NOMO-1 (cell line): Measurements from ENCODE around the gene STXBP3.

Experiments used
- DNase-seq, 2 experiments: peaks; one replicate each; lab custom pipeline; 2025; ENCODE audit not compliant: unreplicated experiment in 2 of 2; lab: John Stamatoyannopoulos, UW

Gene STXBP3

DNA sequence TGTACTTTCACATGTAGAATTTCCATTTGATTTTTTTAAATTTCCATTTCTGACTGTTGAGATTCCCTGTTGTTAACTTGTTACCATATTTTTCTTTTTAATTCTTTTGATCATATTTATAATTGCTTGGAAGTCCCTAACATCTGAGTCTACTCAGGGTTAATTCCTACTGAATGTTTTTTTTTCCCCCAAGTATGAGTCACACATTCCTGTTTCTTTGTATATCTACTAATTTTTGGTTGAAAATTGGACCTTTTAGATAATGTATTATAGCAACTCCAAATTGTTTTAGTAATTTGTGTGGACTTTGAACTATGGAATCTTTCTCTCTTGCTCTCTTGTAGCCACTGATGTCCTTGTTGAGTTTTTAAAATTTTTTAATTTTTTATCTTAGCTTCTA lies 54.6 kb downstream of the STXBP3 start:
- DNase-seq: no peak

DNA sequence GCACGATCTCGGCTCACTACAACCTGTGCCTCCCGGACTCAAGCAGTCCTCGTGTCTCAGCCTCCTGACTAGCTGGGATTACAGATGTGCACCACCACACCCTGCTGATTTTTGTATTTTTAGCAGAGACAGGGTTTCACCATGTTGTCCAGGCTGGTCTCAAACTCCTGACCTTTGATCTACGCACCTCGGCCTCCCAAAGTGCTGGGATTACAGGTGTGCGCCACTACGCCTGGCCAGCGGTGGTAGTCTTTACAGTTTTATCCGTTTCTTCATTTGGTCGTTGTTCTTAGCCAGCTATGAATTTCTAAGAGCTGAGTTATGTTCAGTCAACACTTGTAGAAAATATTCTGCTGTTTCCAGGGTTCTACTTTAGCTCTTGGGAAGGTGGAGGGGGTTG lies 57.1 kb downstream of the STXBP3 start:
- DNase-seq: no peak

DNA sequence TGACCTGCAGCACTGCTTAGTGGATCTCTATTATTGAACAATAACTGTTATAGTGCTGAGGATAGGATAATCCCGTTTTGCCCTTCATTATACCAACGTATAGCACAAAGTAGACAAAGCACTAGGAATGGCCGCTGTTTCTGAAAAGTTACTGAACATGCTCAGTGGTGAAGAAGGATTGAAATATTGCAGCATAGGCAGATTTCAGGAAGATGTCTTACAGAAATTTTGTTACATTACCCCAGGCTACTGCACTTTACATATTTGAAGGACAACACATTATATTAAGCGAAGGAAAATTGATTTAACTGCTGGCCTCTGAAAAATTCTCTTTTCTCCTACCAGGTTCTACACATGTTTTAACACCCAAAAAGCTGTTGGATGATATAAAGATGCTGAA lies 62.0 kb downstream of the STXBP3 start:
- DNase-seq: no peak

DNA sequence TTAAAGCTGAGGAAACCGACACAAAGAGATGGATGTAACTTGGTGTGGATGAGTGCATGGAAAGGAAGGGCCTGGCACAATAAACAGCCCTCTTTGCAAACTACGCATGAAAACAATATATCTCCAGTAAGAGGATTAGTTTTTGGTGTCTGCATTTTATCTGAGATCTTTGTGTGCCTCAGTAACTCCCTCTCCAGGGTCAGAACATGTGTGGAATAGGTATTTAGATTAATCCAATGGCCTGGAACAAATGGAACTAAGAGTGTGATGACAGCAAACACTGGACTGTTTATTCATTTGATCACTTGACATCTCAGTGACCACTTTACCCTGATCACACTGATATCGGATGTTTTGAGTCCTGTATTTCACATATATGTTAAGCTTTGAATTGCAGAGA lies 65.1 kb downstream of the STXBP3 start:
- no peak for DNase-seq

DNA sequence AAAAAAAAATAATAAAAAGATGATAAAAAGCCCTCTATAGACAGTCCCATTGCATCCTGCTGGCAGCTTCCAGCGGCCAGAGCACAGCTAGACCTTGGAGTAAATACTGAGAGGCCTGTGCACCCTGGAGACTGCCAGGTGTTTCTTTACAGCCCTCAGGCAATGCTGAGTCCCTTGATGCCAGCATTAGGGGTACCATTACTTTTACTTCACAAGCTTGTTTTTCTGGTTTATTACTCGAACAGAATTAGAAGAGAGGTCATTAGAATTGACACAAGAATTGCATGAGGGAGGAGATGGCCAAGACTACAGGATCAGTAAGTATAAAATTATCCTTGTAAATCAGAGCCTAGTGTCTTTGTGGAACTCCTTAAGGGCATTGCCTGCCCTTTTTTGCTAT lies 66.9 kb downstream of the STXBP3 start:
- no peak for DNase-seq

DNA sequence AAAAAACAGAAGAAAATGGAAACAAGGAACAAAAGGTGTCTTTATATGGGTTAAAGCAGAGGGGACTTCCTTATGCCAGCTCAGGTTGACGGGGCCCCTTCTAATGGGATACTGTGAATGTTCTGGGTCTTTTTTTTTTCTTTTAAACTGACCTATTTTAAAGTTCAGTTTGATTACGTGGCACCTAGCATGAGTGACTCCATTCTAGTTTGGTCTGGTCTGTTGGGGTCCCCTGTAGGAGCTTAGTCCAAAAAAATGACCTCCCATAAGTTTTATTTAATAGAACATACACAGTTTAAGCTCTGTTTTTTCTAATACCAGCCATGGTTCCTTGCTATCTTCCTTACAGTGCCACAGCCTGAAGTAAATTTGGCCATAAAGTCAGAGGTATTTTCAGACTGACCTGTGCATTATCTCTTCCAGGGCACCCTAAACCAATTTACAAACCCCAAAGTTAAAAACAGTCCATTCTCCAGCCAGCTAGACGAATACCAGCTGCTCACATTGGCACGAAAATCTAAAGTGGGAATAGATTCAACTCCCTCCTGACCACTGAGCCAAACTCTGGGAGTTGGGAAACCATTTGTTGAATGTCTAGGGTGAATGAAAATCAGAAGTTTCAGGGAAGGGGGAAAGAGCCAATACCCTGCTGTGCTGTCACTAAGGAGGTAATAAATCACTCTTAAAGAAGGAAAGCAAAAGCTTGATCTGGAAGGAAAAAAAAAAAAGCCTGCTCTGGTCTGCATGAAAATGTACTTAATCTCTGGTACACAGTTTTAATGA lies 68.1 kb downstream of the STXBP3 start:
- no peak for DNase-seq

DNA sequence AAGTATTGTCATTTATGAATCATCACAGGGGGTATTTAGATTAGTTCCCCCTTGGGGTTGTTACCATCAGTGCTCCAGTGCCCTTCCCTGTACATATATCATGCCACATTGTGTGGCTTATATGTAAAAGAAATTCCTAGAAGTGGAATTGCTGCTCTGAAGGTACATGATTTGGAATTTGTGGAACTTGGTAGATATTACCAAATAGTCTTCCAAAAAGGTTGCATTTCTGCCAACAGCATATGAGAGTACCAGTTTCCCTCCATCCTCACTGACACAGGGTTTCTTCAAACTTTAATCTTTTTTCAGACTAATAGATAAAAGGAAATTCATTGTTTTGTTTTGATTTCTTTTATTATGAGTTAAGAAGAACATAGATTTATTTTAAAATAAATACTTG lies 69.1 kb downstream of the STXBP3 start:
- no peak for DNase-seq

DNA sequence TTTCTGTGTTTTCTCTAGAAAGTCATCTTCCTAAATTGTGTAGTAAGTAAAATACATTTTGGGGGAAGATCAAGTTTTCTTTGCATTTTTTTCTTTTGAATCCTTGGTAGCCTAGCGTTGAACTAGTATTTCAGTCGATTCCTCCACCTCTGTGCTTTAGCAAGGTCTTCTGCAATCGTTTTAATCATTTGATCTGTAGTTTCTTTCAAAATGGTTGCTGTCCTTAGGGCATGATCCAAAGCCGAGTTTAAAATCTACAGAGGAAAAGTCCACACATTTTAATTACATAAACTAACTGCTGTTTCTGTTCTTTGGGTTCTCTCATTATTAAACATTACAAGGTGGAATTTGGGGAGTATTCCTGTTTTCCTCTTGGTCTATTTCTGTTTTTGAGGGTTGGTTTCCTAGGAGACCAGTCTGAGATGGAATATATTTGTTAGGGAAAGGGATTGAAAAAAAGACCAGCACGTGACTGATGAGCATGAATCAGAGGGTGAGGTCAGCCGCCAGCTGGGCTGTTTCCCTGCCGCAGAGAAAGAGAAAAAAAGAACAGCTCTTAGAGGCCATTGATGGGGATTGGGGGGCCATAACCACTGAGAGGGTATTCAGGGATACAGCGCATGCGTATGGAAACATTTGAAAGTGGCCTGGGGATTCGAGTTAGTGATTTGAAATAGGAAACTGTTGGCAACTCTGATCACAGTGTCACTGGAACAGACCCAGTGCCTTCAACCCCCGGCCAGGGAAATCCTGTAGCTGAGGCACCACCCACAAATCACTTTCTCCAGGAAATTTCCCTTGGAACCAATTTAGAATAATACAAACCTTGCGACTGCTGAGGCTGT lies 69.8 kb downstream of the STXBP3 start:
- DNase-seq: peak in 1 of 2 experiments; percentile 11

DNA sequence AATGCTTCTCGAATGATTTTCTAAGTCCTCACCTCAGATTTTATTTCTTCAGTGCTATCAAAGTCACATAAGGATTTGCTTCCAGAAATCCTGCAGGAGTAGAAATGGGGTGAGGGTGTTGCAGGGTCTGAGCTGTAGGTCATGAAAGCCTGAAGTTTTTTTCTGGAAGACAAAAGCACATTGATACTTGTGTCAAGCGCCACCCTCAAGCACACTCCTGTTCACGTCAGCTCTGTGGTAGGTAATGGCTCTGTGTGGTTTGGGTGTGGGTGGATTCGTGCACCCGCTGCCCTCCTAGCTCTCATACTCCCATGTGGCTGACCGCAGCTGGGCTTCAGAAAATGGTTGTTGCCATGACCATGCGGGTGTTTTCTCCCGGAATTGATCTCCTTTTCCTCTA lies 70.5 kb downstream of the STXBP3 start:
- DNase-seq: no peak

DNA sequence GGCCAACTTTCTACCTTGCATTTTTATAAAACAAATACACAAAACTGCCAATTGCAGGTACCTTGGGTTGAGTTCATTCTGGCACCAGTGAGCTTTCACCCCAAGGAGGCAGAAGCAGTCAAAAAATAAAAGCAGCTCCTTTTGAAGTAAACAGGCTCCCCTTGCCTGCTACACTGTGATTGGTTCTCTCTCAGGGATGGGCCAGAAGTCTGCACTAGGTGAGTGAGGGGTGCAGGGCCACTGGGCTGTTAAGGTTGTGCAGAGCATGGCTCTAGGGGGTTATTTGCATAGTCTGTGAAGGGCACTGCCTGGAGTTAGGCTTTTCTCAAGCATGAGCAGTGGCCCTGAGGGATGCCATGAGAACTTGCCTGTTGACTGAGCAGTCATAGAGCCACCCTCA lies 71.3 kb downstream of the STXBP3 start:
- DNase-seq: no peak

DNA sequence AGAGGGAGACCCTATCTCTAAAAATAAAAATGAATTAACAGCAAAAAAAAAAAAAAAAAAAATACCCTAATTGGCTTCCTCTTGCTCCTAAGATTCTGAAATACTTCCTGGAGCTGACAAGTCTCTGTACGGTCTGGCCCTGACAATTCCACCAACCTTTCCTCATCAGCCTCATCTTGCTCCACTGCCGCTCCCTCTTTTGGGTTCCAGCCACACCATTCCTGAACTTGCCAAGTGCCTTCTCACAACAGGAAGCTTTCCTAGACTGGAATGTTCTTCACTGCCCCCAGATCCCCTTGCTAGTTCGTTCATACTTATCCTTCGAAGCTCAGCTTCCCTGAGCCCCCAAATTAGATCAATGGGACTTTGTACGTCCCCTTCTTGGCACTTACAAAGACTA lies 73.4 kb downstream of the STXBP3 start:
- no peak for DNase-seq

DNA sequence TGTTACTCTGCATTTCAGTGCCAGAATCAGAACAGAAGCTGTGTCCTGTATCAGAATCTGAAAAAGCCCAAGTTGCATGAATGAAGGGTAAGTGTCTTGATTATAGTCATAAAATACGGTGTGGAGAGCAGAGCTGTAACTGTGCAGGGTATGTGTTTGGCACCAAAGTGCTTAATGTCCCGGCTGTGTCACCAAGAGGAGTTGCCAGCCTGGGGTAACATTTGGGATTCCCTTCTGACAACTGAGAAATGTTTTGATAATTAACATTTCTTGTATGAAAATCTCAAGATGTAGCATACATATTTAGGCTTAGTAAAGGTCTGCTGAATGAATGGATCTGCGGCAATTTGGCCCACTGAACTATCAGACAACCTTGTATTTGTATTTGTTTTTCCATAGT lies 77.2 kb downstream of the STXBP3 start:
- DNase-seq: no peak

DNA sequence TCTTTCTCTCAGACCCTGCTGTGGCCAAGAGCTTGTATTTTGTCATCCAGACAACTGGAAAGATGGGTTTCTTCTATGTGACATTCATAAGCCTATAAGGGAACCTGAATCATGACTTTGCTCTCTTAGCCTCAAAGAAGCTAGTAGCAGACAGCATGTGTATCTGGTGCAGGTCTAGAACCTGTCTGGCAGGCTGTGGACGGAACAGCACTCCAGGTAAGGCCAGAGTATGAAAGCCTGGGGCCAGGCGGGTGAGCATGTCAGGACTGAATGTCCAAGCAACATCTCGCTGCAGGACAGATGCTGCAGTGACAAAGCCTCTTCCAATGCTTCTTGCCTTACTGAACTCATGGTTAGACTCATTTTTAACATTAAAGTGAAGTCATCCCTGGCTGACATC lies 77.6 kb downstream of the STXBP3 start:
- DNase-seq: no peak

DNA sequence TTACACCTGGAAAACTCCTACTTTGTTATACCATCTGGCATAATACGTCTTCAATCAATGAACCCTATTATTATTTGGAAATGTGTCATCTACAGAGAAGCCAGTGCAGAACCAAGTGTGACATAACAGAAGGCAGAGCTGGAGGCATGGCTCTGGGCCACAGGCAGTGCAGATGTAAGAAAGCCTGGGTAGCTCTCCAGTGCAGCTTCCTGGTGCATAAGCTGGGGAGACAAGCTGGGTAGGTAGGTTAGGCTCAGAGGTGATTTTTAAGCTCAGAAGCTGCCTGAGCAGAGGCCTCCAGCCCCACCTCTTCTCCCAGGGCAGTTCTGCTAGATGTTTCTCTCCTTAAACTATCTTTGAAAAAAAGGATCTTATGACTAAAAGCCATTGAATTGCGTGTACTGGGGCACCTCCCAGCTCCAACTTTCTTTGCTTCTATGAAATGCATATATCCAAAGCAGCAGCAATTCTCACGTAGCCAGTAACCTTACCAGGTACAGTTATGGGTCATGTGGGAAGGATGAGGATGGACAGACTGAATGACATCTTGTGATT lies 79.7 kb downstream of the STXBP3 start:
- no peak for DNase-seq

DNA sequence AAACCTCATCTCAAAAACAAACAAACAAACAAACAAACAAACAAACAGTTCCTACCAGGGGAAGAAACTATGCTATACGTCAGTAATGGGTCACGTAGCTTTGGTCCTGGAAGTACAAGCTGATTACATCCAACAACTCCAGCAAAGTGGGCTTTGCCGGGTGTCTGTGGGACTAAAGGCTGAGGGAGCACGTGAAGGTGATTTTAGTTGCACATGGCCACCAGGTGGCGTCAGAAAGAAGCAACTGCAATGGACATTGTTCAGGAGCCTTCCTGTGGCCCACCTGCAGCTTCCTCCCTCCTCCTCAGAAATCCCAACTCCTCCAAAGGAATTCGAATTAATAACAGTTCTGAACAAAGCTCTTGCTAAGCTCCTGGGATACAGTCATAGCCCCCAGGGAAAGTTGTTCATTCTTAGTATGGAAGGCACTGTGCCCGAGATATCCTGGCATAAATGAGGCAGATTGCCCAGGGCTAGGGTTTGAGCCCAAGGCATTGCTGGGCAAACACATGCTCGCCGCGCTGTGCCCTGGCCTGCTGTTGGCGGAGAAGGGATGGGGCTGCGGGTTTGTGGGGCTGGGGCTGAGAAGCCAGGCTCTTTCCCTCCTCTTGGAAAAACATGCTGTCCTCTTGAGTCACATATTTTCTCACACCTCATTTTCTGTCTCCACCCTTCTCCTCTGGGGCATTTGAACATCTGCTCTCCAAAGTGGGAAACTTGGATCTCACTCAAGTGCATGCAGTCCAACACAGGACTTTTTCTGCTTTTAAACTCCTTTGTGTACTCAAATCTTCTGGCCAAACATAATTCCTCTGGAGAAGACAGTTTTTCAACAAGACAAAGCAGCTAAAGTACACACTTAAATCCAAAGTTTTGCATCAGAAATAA lies 81.8 kb downstream of the STXBP3 start:
- DNase-seq: peak in 1 of 2 experiments; percentile 24

DNA sequence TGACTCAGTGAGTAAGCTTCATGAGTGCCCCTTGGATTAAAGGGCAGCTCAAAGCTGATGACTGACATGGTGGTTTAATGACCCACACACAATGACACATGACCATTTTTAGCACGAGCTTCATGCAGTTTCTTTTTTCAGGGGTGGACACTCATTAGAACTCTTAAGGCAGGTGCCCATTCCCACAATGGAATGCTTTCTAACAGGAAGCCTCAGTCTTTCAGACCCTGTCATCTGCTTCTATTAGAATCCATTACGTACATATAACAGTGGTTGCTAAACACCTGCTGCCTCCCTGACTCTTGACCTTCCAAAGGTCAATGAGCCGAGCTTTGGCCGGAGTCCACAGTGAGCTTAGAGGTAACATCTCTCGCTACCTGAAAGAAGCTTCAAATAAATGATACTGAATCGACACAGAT lies 83.0 kb downstream of the STXBP3 start:
- DNase-seq: no peak

DNA sequence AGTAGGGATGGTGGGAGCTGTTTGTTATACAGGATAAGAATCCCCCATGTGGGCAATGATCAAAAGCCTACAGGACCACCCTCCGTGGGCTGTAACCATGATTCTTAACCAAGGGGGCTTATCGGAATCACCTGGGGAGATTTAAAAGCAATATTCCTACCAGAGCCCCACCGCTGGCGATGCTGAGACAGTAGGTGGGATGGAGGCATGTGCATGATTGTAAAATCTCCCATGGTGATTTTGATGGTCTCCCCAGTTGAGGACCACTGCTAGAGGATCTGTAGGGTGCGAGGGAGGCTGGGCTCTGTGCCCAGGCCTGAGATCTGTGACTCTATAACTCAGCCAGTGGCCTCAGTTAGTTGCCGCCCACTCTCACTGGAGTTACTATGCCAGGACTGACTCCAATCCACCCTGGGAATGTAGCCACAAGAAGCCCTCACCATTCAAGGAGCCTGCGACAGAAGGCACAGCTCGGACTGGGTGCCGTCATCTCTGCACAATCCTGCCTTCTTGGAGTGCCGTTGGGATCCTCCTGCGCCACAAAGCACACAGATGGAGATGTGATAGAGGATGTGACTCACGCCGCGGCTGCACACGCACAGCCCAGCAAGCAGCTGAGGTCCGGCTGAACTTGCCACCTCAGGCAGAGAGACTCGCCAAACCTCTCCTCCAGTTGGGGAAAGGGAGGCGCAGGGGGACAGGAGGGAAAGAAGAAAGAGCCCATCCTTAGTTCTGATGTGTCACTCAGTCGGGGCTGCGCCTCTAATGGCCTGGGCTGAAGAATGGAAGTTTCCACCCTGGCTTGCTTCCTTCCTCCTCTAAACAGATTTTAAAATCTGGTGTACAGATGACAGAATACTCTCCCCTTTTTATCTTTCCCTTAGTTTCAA lies 83.9 kb downstream of the STXBP3 start:
- peak; percentile 24 to 48 for DNase-seq

DNA sequence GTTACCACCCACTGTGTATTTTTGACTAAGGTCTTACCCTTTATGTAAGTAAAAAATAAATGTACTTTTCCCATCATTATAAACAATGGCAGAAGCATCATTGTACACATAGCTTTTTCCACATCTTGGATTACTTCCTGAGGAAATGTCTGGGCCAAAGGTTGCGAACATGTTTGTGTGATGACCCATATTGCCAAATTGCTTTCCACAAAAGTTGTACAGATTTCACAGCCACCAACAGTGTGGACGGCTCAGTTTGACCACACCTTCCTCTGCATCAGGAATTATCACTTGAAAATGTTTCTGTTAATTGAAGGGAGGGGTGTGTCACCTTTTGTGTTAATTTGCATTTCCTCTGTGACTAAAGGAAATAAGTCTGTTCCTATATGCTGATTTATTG lies 84.8 kb downstream of the STXBP3 start:
- peak in 1 of 2 experiments; percentile 24 for DNase-seq

DNA sequence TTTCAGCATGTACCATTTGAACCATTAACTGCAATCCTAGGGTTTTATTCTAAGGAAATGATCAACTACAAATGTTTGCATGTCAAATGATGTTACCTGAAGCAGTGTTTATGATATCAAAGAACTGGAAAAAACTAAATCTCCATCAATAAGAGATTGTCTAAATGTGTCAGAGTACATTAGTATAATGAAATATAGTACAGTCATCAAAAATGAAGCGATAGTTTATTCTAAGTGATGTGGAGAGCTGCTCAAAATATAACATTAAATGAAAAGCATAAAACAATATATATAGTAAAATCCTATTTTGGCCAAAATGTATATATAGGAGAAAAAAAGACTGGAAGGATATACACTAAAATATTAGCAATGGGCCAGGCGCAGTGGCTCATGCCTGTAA lies 86.5 kb downstream of the STXBP3 start:
- DNase-seq: no peak

DNA sequence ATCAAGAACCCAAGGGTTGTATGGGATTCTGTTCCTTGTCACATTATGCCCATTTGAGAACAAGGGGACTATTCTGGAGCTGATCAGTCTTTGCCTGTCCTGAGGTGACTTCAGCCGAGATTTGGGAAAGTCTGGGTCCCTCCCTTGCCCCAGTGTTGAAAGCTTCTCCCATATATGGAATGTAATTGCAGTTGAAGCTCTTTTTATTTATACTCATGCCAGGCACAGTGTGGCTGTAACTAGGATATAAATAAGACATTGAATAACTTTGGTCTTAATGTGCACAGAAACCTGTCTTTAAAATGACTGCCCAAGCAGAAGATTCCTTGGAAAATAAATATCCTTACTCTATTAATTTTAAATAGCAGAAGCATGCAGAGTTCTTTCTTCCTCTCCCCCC lies 95.2 kb downstream of the STXBP3 start:
- DNase-seq: no peak
